Activated CD4-positive, alpha-beta T cell treated with anti-CD3 and anti-CD28 coated beads for 24 hours (primary cell): ENCODE measurements around the gene C17orf75.

ENCODE experiments used
- DNase-seq, 2 donors: peaks; one replicate each; pipeline ENCODE4 v3.0.0-alpha.2; 2020; ENCODE audit warnings: low read depth in 2 of 2

Gene C17orf75

DNA sequence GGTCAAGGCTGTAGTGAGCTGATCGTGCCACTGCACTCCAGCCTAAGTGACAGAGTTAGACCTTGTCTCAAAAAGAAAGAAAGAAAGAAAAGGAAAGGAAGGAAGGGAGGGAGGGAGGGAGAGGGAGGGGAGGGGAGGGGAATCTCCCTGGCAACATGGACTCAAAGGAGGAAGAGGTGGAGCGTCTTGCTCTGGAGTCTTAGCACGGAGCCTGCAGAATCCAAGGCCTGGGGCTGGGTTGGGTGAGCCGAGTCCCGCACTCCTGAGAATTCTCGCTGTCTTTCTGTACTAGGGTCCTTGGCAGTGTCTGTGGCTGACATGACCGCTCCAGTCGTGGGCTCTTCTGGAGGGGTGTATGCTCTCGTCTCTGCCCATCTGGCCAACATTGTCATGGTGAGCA, 36.9 kb downstream of the C17orf75 start:
- no peak for DNase-seq

DNA sequence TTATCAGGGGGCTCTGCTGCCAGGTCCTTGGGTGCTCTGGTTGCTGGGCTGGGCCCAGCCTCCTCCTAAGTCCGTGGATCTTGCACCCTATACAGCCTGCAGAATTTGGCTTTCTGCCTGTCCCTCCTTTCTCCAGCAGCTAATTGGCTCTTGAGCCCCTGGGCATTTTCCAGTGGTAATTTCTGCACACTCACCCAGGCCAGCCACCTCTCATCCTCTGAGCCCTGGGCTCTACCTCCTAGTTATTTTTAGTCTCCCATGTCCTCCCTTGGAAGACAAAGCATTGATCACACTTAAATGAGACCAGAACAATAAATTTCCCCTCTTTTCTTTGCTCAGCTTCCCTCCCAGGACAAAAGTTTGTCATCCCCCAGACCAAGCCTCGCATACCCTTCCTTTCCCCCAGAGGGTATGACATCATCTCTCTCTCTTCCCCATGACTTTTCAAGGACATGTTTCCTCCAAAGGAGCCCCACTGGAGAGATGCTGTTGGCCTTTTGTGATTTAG, 38.1 kb downstream of the C17orf75 start:
- DNase-seq: no peak

DNA sequence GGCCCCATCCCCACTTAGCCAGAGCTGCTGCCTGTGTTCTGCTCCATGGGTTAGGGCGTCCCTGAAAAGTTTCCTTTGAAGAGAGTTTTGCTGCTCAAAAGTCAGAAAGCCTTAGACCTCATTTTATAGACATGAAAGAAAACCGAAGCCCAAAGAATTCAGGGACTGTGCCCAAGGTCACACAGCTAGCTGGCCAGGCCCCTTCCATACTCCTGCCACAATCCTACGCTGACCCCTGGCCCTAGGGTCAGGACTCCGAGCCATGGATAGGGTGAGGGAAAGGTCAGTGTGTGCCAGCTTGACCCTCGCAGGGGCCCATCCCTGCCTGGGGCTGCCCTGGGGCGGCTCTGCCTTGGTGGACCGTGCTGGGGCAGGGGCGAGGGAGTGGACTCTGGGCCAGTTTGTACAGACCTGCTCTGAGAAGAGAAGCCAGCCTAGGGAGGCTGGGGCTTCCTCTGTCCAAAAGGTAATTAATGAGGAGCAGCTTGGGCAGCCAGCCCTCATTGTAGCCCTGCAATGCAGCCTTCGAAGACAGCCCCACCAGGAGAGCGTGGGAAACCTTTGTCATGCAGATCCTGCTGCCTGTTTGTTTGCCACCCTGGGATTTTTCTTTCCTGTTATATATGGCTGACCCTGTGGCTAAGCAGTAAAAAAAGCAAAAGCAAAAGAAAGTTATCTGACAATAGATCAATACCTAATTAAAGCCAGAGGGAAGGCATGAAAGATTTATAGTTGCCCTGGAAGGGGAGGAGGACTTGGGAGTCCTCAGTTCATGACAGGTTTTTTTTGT, 38.9 kb downstream of the C17orf75 start:
- DNase-seq: no peak

DNA sequence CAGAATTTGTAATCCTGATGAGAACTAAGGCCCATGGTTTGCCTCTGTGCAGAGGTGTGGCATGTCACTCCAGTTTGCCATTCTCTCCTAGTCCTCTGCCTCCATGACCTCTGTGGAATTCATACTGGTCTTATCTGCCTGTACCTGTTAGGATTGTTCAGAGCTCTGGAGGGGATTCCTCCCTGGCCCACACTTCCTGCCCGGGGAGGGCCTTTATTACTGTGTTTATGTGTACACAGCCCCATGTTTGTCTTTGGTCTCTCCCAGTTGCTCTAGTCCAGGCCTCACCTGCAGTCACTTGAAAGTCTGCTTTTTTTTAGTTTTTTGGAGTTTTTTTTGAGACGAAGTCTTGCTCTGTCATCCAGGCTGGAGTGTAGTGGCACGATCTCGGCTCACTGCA, 39.9 kb downstream of the C17orf75 start:
- no peak for DNase-seq

DNA sequence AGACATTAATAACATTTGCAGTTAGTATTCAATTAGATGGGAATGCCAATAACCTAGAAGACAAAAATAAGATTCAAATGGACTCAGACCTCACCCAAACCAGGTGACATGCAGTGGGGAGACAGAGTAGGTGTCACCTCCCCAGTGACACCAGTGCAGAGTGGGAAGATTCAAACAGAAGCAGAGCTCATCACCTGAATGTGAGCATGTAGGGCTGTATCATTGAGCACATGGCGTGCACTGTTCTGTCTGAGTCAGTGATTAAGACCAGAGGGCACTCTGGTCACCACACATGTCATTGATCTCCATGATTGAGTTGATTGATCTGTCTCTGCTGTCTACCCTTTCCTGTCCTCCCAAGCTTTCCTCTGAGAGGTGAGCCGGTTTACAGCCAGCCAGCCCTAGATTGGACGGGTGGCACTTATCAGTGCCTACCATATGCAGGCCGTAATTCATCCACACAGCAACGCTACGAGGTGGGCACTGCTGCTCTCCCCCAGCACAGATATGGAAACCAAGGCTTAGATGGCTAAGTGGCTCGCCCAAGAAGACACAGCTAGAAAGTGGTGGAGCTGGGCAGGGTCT, 42.3 kb downstream of the C17orf75 start:
- no peak for DNase-seq

DNA sequence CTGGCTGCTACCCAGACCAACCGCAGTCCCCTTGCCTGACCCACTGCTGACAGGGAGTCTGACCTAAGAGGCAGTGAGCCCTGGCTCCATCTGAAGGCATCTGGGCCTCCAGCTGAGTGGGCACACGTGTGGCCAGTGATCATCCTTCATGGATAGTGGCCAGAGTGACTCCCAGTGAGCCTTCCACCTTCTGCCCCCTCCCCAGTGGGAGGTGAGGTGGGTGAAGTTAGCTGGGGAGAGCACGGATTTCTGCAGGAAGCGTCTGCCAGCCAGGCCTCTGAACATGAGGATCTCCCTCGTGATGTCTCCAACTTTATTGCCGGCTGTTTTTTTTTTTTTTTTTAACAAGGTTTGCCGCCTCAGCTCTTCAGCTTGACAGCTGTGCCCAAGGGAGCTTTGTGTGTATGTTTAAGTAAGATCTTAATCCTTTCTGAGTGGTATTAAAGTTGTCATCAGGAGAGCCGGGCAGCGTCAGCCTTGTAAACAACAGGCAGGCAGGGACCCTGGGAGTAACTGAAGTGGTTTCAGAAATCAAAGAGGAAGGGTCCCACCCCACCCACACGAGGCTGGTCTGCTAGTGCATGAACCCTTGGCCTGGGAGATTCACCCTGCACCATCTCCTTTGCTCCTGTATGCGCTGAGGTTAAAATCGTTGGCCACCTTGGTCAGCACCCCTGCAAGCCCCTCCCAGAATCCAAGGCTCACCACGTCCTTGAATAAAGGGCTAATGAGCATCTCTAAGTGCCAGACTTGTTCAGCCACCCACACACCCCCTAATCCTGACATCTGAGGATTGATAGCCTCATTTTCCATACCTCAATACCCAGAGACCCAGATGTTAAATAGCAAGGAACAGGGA, 43.0 kb downstream of the C17orf75 start:
- no peak for DNase-seq

DNA sequence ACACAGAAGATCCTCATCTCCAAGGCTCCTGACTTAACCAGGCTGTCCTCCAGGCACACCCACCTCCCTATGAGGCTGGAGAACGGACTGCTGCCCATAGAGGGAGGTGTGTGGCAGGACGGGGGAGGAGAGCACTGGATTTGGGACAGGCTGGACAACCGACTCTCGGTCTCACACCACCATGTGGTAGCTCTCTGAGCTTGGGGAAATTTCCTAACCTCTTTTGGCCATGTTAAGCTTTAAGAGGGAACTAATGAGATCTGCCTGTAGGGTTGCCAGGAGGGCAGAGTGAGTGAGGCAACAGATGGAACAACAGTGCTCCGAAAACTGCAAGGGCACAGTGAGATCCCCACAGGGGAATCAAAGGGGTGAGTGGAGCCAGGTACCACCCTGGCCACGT, 43.7 kb downstream of the C17orf75 start:
- no peak for DNase-seq

DNA sequence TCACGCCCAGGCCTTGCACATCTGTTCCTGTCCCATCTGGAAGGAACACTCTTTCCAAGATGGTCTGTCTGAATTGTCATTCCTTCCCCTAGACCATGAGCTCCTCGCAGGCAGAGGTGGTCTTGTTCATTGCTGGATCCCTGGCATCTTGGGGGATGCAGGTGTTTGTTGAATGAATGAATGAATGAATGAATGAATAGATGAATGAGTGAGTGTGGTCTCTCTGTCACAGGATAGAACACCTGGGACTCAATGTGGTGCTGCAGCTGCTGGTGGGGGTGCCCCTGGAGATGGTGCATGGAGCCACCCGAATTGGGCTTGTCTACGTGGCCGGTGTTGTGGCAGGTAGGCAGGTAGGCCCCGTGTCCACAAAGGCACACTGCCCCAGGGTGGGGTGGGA, 44.1 kb downstream of the C17orf75 start:
- DNase-seq: no peak

DNA sequence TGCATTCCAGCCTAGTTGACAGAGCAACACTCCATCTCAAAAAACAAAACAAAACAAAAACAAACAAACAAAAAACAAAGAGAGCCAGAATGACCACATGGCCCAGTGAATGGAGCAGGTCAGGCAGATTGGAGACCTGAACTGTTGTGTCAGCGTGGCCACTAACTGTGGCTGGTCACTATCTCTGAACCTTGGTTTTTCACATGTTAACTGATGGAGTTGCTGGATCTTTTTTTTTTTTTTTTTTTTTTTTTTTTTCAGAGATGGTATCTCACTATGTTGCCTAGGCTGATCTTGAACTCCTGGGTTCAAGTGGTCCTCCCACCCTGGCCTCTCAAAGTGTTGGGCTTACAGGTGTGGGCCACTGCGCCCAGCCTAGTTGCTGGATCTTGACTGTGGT, 44.5 kb downstream of the C17orf75 start:
- no peak for DNase-seq

DNA sequence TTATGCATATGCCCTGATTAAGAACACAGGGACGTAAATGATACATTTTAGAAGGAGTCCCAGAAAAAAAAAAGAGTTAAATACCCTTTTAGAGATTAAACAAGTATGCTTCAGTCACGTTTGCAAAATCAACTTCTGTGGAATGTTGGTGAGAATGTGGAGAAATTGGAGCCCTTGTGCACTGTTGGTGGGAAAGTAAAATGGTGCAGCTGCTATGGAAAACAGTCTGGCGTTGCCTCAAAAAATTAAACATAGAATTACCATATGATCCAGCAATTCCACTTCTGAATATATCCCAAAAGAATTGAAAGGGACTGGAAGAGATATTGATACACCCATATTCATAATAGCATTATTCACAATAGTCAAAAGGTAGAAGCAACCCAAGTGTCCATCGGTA, 49.9 kb downstream of the C17orf75 start:
- no peak for DNase-seq

DNA sequence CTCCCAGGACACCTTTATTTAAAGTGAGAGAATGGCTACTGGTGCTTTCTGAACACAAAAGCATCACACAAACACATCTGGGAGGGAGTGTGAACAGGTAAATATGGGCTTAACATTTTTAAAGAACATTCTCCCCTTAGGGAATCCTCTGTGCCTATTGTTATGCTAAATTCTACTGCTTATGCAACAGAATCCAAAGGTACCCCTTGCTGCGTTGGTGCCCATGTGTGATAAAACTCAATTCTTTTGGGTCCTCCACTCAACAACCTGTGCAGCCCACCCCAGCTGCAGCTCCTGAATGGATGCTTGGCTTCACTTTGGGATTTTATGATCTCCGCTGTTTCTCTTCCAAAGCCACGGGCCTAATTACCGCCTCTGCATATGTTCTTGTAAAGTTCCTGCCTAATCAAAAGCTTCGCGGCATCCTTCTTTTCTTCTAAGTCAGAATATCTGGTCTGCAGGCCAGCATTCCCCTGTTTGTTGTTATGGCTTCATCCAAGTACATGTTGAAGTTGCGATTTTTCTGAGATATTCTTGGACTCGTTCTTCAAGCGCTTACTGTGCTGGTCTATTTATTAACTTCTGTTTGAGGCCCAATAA, 52.4 kb downstream of the C17orf75 start:
- no peak for DNase-seq

DNA sequence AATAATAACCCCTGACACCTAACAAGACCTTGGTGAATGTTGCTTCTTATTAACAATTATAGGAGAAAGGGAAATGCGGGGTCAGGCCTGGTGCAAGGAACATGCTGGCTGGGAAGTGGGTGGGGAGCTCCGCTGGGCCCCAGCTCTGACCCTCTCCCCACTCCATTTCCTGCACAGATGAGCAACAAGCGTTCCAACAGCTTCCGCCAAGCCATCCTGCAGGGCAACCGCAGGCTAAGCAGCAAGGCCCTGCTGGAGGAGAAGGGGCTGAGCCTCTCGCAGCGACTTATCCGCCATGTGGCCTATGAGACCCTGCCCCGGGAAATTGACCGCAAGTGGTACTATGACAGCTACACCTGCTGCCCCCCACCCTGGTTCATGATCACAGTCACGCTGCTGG, 53.4 kb downstream of the C17orf75 start:
- DNase-seq: no peak

DNA sequence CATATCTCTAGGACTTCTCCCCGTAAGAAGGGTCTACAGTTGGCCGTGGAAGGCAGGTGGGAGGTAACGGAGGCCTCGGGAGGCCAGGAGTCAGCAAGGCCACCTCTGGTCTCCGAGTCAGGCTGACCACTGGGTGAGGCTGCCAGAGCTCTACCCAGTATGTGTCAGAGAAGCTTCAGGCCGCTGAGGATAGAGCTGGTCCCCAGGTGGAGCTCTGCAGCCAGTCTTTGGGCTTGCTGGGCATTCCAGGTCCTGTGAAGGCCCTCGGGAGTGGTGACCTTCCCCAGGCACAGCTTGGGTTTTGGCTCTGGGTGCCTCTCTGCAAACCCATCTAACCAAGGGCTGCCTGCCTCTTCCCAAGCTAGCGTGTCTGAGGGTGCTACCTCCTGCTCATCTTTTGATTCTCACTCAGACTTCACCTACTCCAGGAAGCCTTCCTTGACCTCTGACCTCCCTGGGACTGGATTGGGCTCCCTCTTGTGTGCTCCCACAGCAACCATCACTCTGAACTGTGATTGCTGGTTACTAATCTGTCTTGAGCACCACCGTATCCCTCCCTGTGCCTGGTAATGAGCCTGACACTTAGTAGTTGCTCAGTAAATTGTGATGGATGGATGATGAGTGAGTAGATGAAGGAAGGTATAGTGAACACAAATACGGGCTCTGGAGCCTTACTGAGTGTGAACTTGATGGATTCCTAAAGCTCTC, 54.0 kb downstream of the C17orf75 start:
- DNase-seq: no peak

DNA sequence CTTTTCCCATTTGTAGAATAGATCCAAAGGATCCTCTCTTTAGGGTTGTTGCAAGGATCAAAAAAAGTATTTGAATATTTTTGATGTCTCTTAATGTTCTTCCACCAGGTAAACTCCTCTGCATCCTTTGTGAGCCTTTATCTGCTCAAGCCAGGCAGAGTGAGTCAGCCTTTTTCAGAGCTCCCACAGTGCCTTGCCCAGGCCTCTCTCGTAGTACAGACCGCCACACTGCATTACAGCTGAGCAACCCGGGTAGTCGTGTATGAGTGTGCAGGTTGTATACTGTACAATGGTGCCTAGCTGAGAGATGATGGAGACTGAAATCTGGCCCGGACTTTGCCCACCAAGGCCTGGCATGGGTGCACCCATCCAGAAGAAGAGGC, 55.5 kb downstream of the C17orf75 start:
- no peak for DNase-seq

DNA sequence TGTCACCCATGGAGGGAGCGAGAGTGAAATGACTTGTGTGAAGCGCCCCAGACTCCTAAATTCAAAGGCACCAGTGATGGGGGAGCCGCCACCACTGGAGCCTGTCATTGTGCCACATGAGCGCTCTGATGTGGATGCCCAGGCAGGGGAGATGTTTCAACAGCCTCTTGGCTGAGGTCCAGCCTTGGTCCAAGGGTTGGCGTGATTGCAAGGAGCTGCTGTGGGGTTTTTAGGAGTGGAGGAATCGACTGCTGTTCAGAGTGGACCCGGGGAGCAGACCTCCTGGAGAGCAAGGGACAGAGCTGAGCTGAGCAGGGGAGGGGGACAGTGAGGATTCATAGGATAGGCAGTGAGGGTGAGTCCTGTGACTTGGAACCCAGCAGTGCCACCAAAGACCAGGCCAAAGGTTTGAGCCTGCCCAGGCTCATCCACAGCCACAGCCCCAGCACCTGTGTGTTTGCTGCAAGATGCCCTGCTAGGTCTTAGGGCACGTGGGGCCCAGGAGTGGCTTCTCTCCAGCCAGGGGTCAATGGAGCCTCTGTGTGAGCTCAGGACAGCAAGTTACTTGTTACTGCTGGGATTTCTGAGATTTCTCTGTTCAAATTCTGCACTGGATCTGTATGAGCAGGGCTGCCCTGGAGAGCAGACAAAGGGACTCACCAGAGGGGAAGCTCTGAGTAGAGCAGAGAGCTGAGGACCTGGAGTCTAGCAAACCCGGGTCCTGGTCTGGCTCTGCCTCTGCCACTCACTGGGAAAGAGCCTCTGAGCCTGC, 56.0 kb downstream of the C17orf75 start:
- DNase-seq: no peak

DNA sequence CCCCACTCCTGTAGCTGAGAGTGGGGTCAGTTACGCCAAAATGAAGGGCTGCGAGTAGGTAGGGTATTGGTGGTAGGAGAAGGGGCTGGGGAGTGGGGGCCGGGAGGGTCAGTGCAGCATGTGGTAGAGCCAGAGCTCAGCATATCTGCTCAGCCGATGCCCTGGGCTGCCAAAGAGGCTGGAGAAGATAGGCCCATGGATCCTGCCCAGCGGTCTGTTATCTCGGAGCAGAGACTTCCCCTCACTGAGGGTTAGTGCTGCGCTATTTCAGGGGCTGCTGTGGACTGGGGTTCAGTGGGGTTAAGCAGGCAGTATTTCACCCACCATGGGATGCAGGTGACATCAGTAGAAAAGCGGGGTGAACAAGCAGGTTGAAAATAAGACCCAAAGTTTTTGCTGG, 56.7 kb downstream of the C17orf75 start:
- no peak for DNase-seq

DNA sequence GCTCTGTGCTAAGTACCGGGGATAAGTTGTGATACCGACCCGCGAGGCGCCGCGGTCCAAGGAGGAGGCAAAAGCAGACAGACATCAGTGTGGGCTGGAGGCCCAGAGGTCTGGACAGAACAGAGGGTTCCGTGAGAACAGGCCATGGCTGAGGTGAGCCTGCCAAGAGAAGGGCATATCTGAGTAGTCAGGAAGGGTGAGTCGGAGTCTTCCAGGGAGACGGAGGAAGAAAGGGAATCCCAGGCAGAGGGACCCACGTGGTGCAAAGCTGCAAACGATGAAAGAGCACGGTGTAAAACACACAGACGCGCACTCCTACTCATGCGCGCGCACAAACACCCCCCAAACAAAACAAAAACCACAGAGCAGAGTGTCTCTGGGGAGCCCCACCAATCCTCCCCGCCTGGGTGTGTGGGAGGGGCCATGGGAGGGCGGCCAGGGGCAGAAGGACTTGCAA, 58.2 kb downstream of the C17orf75 start:
- DNase-seq: no peak

DNA sequence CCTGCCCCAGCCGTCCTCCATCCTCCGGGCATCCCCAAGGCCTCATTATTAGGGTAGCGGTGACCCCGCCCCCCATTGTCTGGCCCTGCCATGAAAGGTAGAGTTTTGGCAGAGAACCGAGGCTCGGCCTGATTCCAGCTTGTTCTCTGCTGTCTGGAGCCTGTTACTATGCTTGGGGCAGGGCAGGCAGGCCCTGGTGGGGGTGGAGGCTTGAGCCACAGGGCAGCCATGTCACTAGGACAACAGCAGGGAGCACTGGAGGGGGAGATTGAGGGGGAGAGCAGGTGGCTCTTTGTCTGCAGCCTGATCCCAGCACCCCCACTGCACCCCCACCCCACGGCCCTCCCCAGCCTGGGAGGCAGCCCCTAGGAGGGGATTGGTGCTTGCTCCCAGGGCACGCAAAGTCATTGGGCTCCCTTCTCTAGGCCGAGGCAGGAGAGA, 60.9 kb downstream of the C17orf75 start:
- no peak for DNase-seq

DNA sequence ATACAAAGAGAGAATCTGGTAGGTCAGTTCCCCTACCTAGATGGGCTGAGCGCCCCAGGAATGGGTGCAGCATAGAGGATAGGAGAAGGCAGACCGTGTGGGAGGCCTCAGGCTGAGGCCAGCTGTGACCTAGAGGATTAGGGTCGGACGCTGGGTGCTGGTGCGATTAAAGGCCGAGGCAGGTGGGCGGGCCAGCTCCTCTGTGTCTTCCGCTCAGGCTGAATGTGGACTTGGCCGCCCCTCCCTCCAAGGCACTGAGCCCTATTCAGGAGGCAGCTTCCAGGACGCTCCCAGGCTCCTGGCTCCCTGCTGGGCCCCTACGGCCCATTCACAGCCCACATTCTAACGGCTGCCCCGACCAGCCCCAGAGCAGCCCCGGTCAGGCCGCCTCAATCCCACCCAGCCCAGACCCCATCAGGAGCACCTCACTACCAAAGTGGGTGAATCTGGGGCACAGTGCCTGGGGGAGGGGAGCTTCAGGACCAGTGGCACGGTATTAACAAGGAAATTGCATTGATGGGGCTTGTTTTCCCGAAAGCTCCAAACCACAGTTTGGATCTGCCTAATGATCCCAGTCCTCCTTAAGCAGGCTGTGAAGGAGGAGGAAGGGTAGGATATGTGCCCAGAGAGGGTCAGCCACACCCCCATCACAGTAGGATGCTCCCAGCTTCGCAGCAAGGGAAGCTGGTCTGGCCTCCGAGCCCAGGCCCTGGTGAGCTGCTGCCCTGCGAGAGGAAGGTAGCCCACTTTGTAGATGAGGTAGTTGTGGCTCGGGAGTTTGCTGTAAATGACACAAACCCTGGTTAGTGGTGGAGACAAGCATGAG, 61.9 kb downstream of the C17orf75 start:
- no peak for DNase-seq

DNA sequence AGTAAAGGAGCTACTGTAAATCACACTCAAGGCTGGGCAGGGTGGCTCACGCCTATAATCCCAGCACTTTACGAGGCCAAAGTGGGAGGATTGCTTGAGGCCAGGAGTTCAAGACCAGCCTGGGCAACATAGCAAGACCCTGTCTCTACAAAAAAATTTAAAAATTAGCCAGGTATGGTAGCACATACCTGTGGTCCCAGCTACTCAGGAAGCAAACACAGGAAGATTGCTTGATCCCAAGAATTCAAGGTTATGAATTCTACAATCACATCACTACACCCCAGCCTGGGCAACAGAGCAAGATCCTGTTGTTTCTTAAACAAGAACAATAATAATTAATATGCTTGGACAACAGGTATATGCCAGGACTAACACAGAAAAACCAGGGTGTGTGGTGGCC, 63.2 kb downstream of the C17orf75 start:
- no peak for DNase-seq
